PFSK-1 (cell line): ENCODE data around the gene CPHXL2.
A peak's percentile ranks its signal among the peaks of the same experiment; 100 is the strongest.

Source experiments
- FOXP2 ChIP-seq: optimal IDR thresholded peaks from 2 replicates; pipeline ENCODE3; 2011; ENCODE audit warnings: borderline replicate concordance, control low read depth, inconsistent platforms; ENCODE audit not compliant: insufficient read depth; ENCODE audit errors: extremely low read length, extremely low read depth
- POLR2AphosphoS5 ChIP-seq: IDR thresholded peaks from 2 replicates; pipeline ENCODE4 v1.6.1; 2012; ENCODE audit warnings: low read depth, mild to moderate bottlenecking, control low read depth, low read length, moderate library complexity
- REST ChIP-seq, 2 experiments: IDR thresholded peaks; 2 replicates each; pipeline versions ENCODE4 v1.6.1 to v1.8.0; 2011 to 2012; ENCODE audit warnings: low read depth in 2 of 2, low read length in 2 of 2, control low read depth in 1 of 2, inconsistent platforms in 1 of 2, mild to moderate bottlenecking in 1 of 2, moderate library complexity in 1 of 2; ENCODE audit not compliant: insufficient read depth in 1 of 2
- SIN3A ChIP-seq: IDR thresholded peaks from 2 replicates; pipeline ENCODE4 v1.6.1; 2012; ENCODE audit warnings: mild to moderate bottlenecking, low read length, moderate library complexity, borderline replicate concordance; ENCODE audit not compliant: insufficient read depth
- TAF1 ChIP-seq: IDR thresholded peaks from 2 replicates; pipeline ENCODE4 v1.6.1; 2012; ENCODE audit warnings: low read length, control low read depth, borderline replicate concordance; ENCODE audit not compliant: insufficient read depth

Gene CPHXL2

GRCh38 chr16:75629132-75629531, 47.7 kb downstream of the CPHXL2 start:
- no peak for TF ChIP-seq SIN3A
- TF ChIP-seq FOXP2, result no peak
- no peak for TF ChIP-seq POLR2AphosphoS5
- TF ChIP-seq REST (IDR thresholded peaks at IDR 0.05; ENCODE audit: insufficient read depth in 1 of 2, low read depth in 2 of 2, low read length in 2 of 2), result no peak
- no peak for TF ChIP-seq TAF1

GRCh38 chr16:75628351-75628750, 48.5 kb downstream of the CPHXL2 start:
- TF ChIP-seq POLR2AphosphoS5, result no peak
- no peak for TF ChIP-seq SIN3A
- TF ChIP-seq REST (IDR thresholded peaks at IDR 0.05; ENCODE audit: insufficient read depth in 1 of 2, low read depth in 2 of 2, low read length in 2 of 2), result no peak
- no peak for TF ChIP-seq FOXP2
- TF ChIP-seq TAF1, result no peak

- no peak for TF ChIP-seq FOXP2
Observed at GRCh38 chr16:75627851-75628250, 49.0 kb downstream of the CPHXL2 start.

GRCh38 chr16:75626806-75627205, 50.0 kb downstream of the CPHXL2 start:
- no peak for TF ChIP-seq TAF1
- TF ChIP-seq FOXP2, result no peak
- no peak for TF ChIP-seq REST (IDR thresholded peaks at IDR 0.05; ENCODE audit: insufficient read depth in 1 of 2, low read depth in 2 of 2, low read length in 2 of 2)
- TF ChIP-seq SIN3A, result no peak
- TF ChIP-seq POLR2AphosphoS5, result peak; percentile 20; the same call in 1 of the 2 replicates

- TF ChIP-seq POLR2AphosphoS5, result no peak
- TF ChIP-seq SIN3A, result no peak
Observed at GRCh38 chr16:75624921-75625334, 51.9 kb downstream of the CPHXL2 start.

GRCh38 chr16:75622761-75623605, 53.8 kb downstream of the CPHXL2 start, which contains the start of gene ADAT1:
ADAT1 (minus strand) TSS chr16:75623281; CDS start chr16:75620799, 2,482 bp downstream.
- TF ChIP-seq TAF1 (peak; percentile 73; the same call in 1 of the 2 replicates), SIN3A (no peak; the same call in 1 of the 2 replicates), POLR2AphosphoS5 (peak; percentile 94), FOXP2 (peak; percentile 44), REST (IDR thresholded peaks at IDR 0.05; ENCODE audit: insufficient read depth in 1 of 2, low read depth in 2 of 2, low read length in 2 of 2) (no peak)
